ENCODE measurements around the gene STK36. TPM values are rescaled to one million over a fixed set of nuclear protein-coding genes. Genes with fewer than 3 reads are reported as not detected.

Gene STK36
- total RNA-seq, 1 experiment from 2014 or later = 48.6 TPM

Other genes starting within 250 kb of the STK36 start
- 19.2 TPM for gene USP37, start 103.7 kb upstream of the STK36 start, total RNA-seq (2021; ENCODE audit: unreplicated experiment)
- gene CNOT9, start 103.2 kb upstream of the STK36 start, total RNA-seq (2021; ENCODE audit: unreplicated experiment) = 73.0 TPM
- 12.9 TPM for gene PLCD4, start 64.2 kb upstream of the STK36 start, total RNA-seq (2021; ENCODE audit: unreplicated experiment)
- gene ZNF142, start 12.5 kb upstream of the STK36 start, total RNA-seq (2021; ENCODE audit: unreplicated experiment) = 31.3 TPM
- gene BCS1L, start 12.4 kb upstream of the STK36 start, total RNA-seq (2021; ENCODE audit: unreplicated experiment) = 42.0 TPM
- 40.4 TPM for gene RNF25, start 84 bp upstream of the STK36 start, total RNA-seq (2021; ENCODE audit: unreplicated experiment)
- gene TTLL4, start 38.7 kb downstream of the STK36 start, total RNA-seq (2021; ENCODE audit: unreplicated experiment) = 45.6 TPM
- 7.7 TPM for gene CYP27A1, start 110.1 kb downstream of the STK36 start, total RNA-seq (2021; ENCODE audit: unreplicated experiment)
- not detected for gene PRKAG3, start 159.7 kb downstream of the STK36 start, total RNA-seq (2021; ENCODE audit: unreplicated experiment)
- gene WNT6, start 187.7 kb downstream of the STK36 start, total RNA-seq (2021; ENCODE audit: unreplicated experiment) = 8.1 TPM
- gene WNT10A, start 208.8 kb downstream of the STK36 start, total RNA-seq (2021; ENCODE audit: unreplicated experiment) = 9.2 TPM